Fibroblast of villous mesenchyme (primary cell): Measurements from ENCODE around the gene NFATC2. TPM values are rescaled to one million over a fixed set of nuclear protein-coding genes. Genes with fewer than 3 reads are reported as not detected.
A peak's percentile ranks its signal among the peaks of the same experiment; 100 is the strongest.

ENCODE experiments used
- DNase-seq: peaks from one replicate; pipeline ENCODE4 v3.0.0-alpha.2; 2010; ENCODE audit warnings: low read depth
- H3K4me3 ChIP-seq: 2 replicates; pipeline ENCODE4 v1.5.1; 2011; ENCODE audit warnings: low read depth, mild to moderate bottlenecking, low read length
- CTCF ChIP-seq: IDR thresholded peaks from 2 replicates; pipeline ENCODE4 v1.5.1; 2012; ENCODE audit warnings: low read depth, mild to moderate bottlenecking, low read length; ENCODE audit not compliant: insufficient read depth
- total RNA-seq: library from RNA; depleted of rRNA; stranded (reverse); fragments of >200 nt; gene quantifications from 2 replicates; pipeline ENCODE4 v1.2.3, GENCODE V29; 2012

NFATC2 gene
- total RNA-seq, 1 donor, result under 0.01 TPM

- TF ChIP-seq CTCF, result no peak
- peak; percentile 54 for DNase-seq
- no peak overlapping the region for H3K4me3 ChIP-seq
Measured at GRCh38 chr20:51553897-51554486, 11.5 kb upstream of the NFATC2 start.

GRCh38 chr20:51551186-51551585, 8.7 kb upstream of the NFATC2 start:
- H3K4me3 ChIP-seq, result no peak overlapping the region
- no peak for TF ChIP-seq CTCF
- no peak for DNase-seq

GRCh38 chr20:51549474-51549873, 7.0 kb upstream of the NFATC2 start:
- TF ChIP-seq CTCF, result no peak
- DNase-seq, result no peak
- no peak overlapping the region for H3K4me3 ChIP-seq

GRCh38 chr20:51547951-51548350, 5.4 kb upstream of the NFATC2 start:
- TF ChIP-seq CTCF, result no peak
- no peak for DNase-seq
- no peak overlapping the region for H3K4me3 ChIP-seq

GRCh38 chr20:51545515-51545914, 3.0 kb upstream of the NFATC2 start:
- no peak for TF ChIP-seq CTCF
- no peak for DNase-seq
- H3K4me3 ChIP-seq, result no peak overlapping the region

GRCh38 chr20:51543422-51543788, 886 bp upstream of the NFATC2 start:
- no peak overlapping the region for H3K4me3 ChIP-seq
- TF ChIP-seq CTCF, result no peak
- no peak for DNase-seq

- DNase-seq, result no peak
- TF ChIP-seq CTCF, result no peak
- no peak overlapping the region for H3K4me3 ChIP-seq
Measured at GRCh38 chr20:51542033-51542570, 417 bp downstream of the NFATC2 start.
